CD14-positive monocyte (primary cell): ENCODE results near the gene SRP14. TPM values are rescaled to one million over a fixed set of nuclear protein-coding genes. Genes with fewer than 3 reads are reported as not detected.

Experiments
- DNase-seq, 3 donors: peaks; one replicate each; pipeline ENCODE4 v3.0.0-alpha.2; 2011 to 2022
- H2AFZ ChIP-seq: 2 replicates; pipeline ENCODE4 v1.6.0; 2012; ENCODE audit warnings: mild to moderate bottlenecking, low read depth, low read length, inconsistent platforms; ENCODE audit not compliant: insufficient read depth, poor library complexity, severe bottlenecking
- H3K27ac ChIP-seq, 2 donors: 1 replicate in 1 of 2; 2 replicates in 1 of 2; pipeline ENCODE4 v1.5.1; 2012 to 2013; ENCODE audit warnings: low read length in 2 of 2, control low read depth in 1 of 2, inconsistent platforms in 1 of 2, low read depth in 1 of 2, mild to moderate bottlenecking in 1 of 2
- H3K27me3 ChIP-seq, 2 donors: one replicate each; pipeline versions ENCODE4 v1.6.0 to v1.6.1; 2011 to 2013; ENCODE audit warnings: low read length in 2 of 2; ENCODE audit not compliant: control insufficient read depth in 2 of 2, insufficient read depth in 2 of 2
- H3K36me3 ChIP-seq, 2 donors: replicated peaks in 1 of 2; 1 replicate in 1 of 2; 2 replicates in 1 of 2; pipeline versions ENCODE4 v1.5.1 to v1.6.1; 2012 to 2013; ENCODE audit warnings: low read length in 2 of 2, control low read depth in 1 of 2, inconsistent platforms in 1 of 2, mild to moderate bottlenecking in 1 of 2; ENCODE audit not compliant: insufficient read depth in 2 of 2, control insufficient read depth in 1 of 2
- H3K4me1 ChIP-seq, 2 donors: 1 replicate in 1 of 2; 2 replicates in 1 of 2; pipeline versions ENCODE4 v1.5.1 to v1.6.1; 2012 to 2013; ENCODE audit warnings: low read length in 2 of 2, control low read depth in 1 of 2, inconsistent platforms in 1 of 2, mild to moderate bottlenecking in 1 of 2, moderate library complexity in 1 of 2; ENCODE audit not compliant: insufficient read depth in 2 of 2, control insufficient read depth in 1 of 2
- H3K4me2 ChIP-seq: replicated peaks from 2 replicates; pipeline ENCODE3; 2012; ENCODE audit warnings: low read length, moderate library complexity, mild to moderate bottlenecking; ENCODE audit not compliant: poor library complexity, severe bottlenecking; ENCODE audit errors: extremely low read depth
- H3K4me3 ChIP-seq, 3 experiments: fragments of 200-600 bp in 1 of 3; sonication (generic) in 1 of 3; replicated peaks in 1 of 3; 1 replicate in 2 of 3; 2 replicates in 1 of 3; pipeline ENCODE4 v1.5.1; 2011 to 2013; ENCODE audit warnings: low read length in 3 of 3, mild to moderate bottlenecking in 3 of 3, control low read depth in 2 of 3, low read depth in 2 of 3, inconsistent platforms in 1 of 3, moderate library complexity in 1 of 3
- H3K79me2 ChIP-seq: 2 replicates; pipeline ENCODE4 v1.6.0; 2012; ENCODE audit warnings: mild to moderate bottlenecking, control low read depth, inconsistent platforms, low read length, moderate library complexity; ENCODE audit not compliant: insufficient read depth
- H3K9ac ChIP-seq: 2 replicates; pipeline ENCODE4 v1.6.0; 2017; ENCODE audit warnings: low read length, mild to moderate bottlenecking; ENCODE audit not compliant: insufficient read depth, poor library complexity, severe bottlenecking
- H3K9me3 ChIP-seq, 2 donors: replicated peaks in 1 of 2; 1 replicate in 1 of 2; 2 replicates in 1 of 2; pipeline versions ENCODE4 v1.5.1 to v1.6.1; 2012 to 2013; ENCODE audit warnings: low read length in 2 of 2, control low read depth in 1 of 2; ENCODE audit not compliant: control insufficient read depth in 1 of 2, insufficient read depth in 1 of 2
- H4K20me1 ChIP-seq: 2 replicates; pipeline ENCODE4 v1.6.0; 2012; ENCODE audit warnings: mild to moderate bottlenecking, low read length, control low read depth, moderate library complexity; ENCODE audit not compliant: insufficient read depth
- H3K27ac Mint-ChIP-seq, 7 donors: one replicate each; pipeline ENCODE4 v1.8.0; 2020; ENCODE audit warnings: mild to moderate bottlenecking in 7 of 7, mixed read lengths in 7 of 7, moderate library complexity in 6 of 7, inconsistent platforms in 2 of 7
- H3K27me3 Mint-ChIP-seq, 3 donors: one replicate each; pipeline ENCODE4 v1.8.0; 2021 to 2022; ENCODE audit warnings: low read depth in 3 of 3, mild to moderate bottlenecking in 3 of 3, mixed read lengths in 3 of 3, moderate library complexity in 3 of 3, inconsistent platforms in 1 of 3
- H3K36me3 Mint-ChIP-seq, 2 donors: one replicate each; pipeline ENCODE4 v1.8.0; 2020; ENCODE audit warnings: mixed read lengths in 2 of 2, inconsistent platforms in 1 of 2, mild to moderate bottlenecking in 1 of 2
- H3K4me1 Mint-ChIP-seq: one replicate; pipeline ENCODE4 v1.8.0; 2020; ENCODE audit warnings: mild to moderate bottlenecking, mixed read lengths
- H3K4me3 Mint-ChIP-seq, 2 donors: one replicate each; pipeline ENCODE4 v1.8.0; 2020; ENCODE audit warnings: mild to moderate bottlenecking in 2 of 2, mixed read lengths in 2 of 2, moderate library complexity in 1 of 2
- H3K9me3 Mint-ChIP-seq, 7 donors: one replicate each; pipeline ENCODE4 v1.8.0; 2020 to 2022; ENCODE audit warnings: mixed read lengths in 7 of 7, mild to moderate bottlenecking in 6 of 7, moderate library complexity in 6 of 7, inconsistent platforms in 2 of 7
- CTCF ChIP-seq: fragments of 200-600 bp; IDR thresholded peaks from one replicate; pipeline ENCODE4 v1.8.0; 2022; ENCODE audit warnings: antibody characterized with exemption, mild to moderate bottlenecking
- WGBS: methylation state at CpG from one replicate; pipeline ENCODE4 v1.1.5; 2013; ENCODE audit warnings: missing lambda C conversion rate; ENCODE audit not compliant: insufficient coverage; 5-methylcytosine and 5-hydroxymethylcytosine counted together
- intact Hi-C, 2 donors: fragments of 100-400 bp; cut with micrococcal nuclease; formaldehyde crosslinking; loops; one replicate each; pipeline versions ENCODE4 v1.15.0 to v1.15.1; 2023
- polyA plus RNA-seq, 3 donors: library from polyadenylated mRNA; depleted of rRNA in 1 of 3; unstranded in 2 of 3; stranded (reverse) in 1 of 3; fragments of 300-500 nt in 2 of 3; fragments of >200 nt in 1 of 3; fragmentation: Illumina TruSeq in 2 of 3; gene quantifications; 1 replicate in 2 of 3; 2 replicates in 1 of 3; pipeline ENCODE4 v1.2.3, GENCODE V29; 2012 to 2021

SRP14 gene
- polyA plus RNA-seq, 3 donors = 181 to 548 (median 525) TPM

GRCh38 chr15:40054855-40055575 is 16.0 kb upstream of the SRP14 start:
- Mint-ChIP-seq H3K9me3 (no peaks in the 10 kb centered on the region), H3K4me1 (peaks cover 60% of the 10 kb centered on the region), H3K36me3 (peaks cover 2 to 4% of the 10 kb centered on the region in 2 donors), H3K4me3 (no peak overlapping the region), H3K27ac (peak overlapping the region in 5 of 7 donors; percentile 2 to 75 (median 57)), H3K27me3 (no peaks in the 10 kb centered on the region)
- DNase-seq = peak in 1 of 3 donors; percentile 46
- Histone ChIP-seq H3K9me3 (no peaks in the 10 kb centered on the region), H4K20me1 (no peaks in the 10 kb centered on the region), H3K4me2 (no peak overlapping the region), H3K4me1 (peaks cover 45 to 64% of the 10 kb centered on the region in 2 donors), H3K9ac (peak overlapping the region; percentile 15), H3K36me3 (no peaks in the 10 kb centered on the region), H3K79me2 (no peaks in the 10 kb centered on the region), H3K27ac (no peak overlapping the region), H3K4me3 (no peak overlapping the region), H2AFZ (peak overlapping the region; percentile 35), H3K27me3 (no peaks in the 10 kb centered on the region)
- TF ChIP-seq CTCF = no peak
- intact Hi-C loops = no loop called here
- 30% methylated on average over 5 of the region's 6 CpGs for whole genome bisulfite sequencing

- no peak for DNase-seq
- H3K36me3 Mint-ChIP-seq = peaks cover 2 to 4% of the 10 kb centered on the region in 2 donors
- H3K9me3 Mint-ChIP-seq = no peaks in the 10 kb centered on the region
- H3K4me1 Mint-ChIP-seq = peaks cover 63% of the 10 kb centered on the region
- no peak overlapping the region for H3K4me2 ChIP-seq
- intact Hi-C loops = no loop called here
- no peaks in the 10 kb centered on the region for H3K79me2 ChIP-seq
- H3K36me3 ChIP-seq = no peaks in the 10 kb centered on the region
- TF ChIP-seq CTCF = no peak
- H3K4me3 ChIP-seq = no peak overlapping the region
- no peaks in the 10 kb centered on the region for H3K27me3 ChIP-seq
- H3K27me3 Mint-ChIP-seq = no peaks in the 10 kb centered on the region
- no peak overlapping the region for H3K27ac ChIP-seq
- peak overlapping the region in 1 of 7 donors; percentile 2 for H3K27ac Mint-ChIP-seq
- no peaks in the 10 kb centered on the region for H4K20me1 ChIP-seq
- no peak overlapping the region for H3K9ac ChIP-seq
- peaks cover 48 to 68% of the 10 kb centered on the region in 2 donors for H3K4me1 ChIP-seq
- no peaks in the 10 kb centered on the region for H3K9me3 ChIP-seq
- H2AFZ ChIP-seq = peak overlapping the region; percentile 17
- no peak overlapping the region for H3K4me3 Mint-ChIP-seq
- WGBS = no CpG with 5 or more reads among the region's 3 CpGs
Measured at GRCh38 chr15:40054605-40054854, 15.5 kb upstream of the SRP14 start.
